Spleen (tissue), 7 donors: ENCODE data around the gene KDM1B.

ENCODE experiments used
- CTCF ChIP-seq, 11 experiments: fragments of 200-600 bp in 7 of 11; fragments of 450-650 bp in 4 of 11; sonication (generic) in 4 of 11; IDR thresholded peaks in 8 of 11; conservative IDR thresholded peaks in 3 of 11; 1 replicate in 7 of 11; 2 replicates in 4 of 11; pipeline versions ENCODE4 v1.4.0 to v1.8.0; 2016 to 2021; ENCODE audit warnings: antibody characterized with exemption in 11 of 11, inconsistent platforms in 4 of 11, mild to moderate bottlenecking in 1 of 11
- POLR2AphosphoS5 ChIP-seq, 3 donors: sonication (generic); formaldehyde crosslinking; IDR thresholded peaks; one replicate each; pipeline ENCODE4 v1.5.1; 2017; ENCODE audit warnings: antibody characterized with exemption in 3 of 3
- donor health status: DM: no; HTN: no; CAD: no; lungs with moderate emphysema.
- donor health status: DM: no; HTN: no; CAD: no.
- donor health status: DM: no; HTN: no; CAD: no.

DNA sequence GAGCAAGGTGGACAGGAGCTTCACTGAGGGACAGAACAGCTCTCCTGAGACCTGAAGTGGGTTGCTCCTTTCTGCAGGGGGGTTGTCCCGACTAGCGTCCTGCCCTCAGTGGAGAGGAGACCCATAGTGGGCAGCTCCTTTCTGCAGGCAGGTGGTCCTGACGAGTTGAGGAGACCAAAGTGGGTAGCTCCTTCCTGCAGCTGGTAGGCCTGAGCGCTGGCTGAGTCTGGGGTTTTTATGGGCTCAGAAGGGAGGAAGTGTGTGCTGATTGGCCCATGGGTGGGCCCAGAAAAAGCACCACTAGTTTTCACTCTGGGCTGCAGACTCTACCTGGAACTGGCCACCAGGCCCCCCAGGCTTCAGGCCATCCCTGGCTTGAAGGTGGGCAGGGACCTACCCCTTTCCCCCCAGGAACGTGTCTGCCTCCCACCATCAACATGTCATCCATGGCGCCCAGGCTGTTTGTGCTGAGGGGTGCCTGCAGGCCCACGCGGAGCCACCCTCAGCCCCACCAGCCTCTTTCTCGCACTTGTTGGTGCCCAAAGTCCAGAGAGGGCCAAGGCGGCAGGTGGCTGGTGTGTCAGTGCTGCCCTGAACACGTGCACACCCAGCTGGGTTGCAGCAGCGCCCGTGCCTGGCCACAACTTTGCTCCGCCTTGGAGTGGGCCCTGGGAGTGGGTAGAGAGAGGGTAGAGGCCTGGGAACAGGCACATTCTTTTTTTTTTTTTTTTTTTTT lies 110.7 kb downstream of the KDM1B start:
- TF ChIP-seq CTCF (IDR thresholded peaks at IDR 0.05 in 8 of 11, conservative IDR thresholded peaks at IDR 0.05 in 3 of 11) = no peak
- TF ChIP-seq POLR2AphosphoS5 (IDR thresholded peaks at IDR 0.05) = no peak
